Endothelial cell of umbilical vein (primary cell): Measurements from ENCODE around the gene KIF15. TPM values are rescaled to one million over a fixed set of nuclear protein-coding genes. Genes with fewer than 3 reads are reported as not detected.

ENCODE experiments used
- BruUV-seq: library from RNA; stranded (reverse); fragments of 400-500 nt; replicated peaks from 2 replicates; lab custom pipeline; 2021; lab: Mats Ljungman, UMichigan
- CTCF ChIA-PET: fragments of 300-600, 350-600 bp; sonication (Branson Sonifier 250); formaldehyde crosslinking; loops from one replicate; lab custom pipeline; 2021; ENCODE audit warnings: antibody characterized with exemption, inconsistent platforms; lab: Charles Lee
- POLR2A ChIA-PET: fragments of 300-600, 350-600 bp; sonication (Branson Sonifier 250); formaldehyde crosslinking; loops from one replicate; lab custom pipeline; 2021; ENCODE audit warnings: antibody characterized with exemption, inconsistent platforms; lab: Charles Lee
- DNase-seq: peaks from one replicate; pipeline ENCODE4 v3.0.0-alpha.2; 2011; ENCODE audit warnings: low read depth, low spot score
- FAIRE-seq: peaks from 2 replicates; lab custom pipeline; 2011; peaks lifted over from hg19 to GRCh38; lab: Jason Lieb, UNC
- H2AFZ ChIP-seq: 2 replicates; pipeline ENCODE4 v1.6.0; 2012; ENCODE audit warnings: low read depth, low read length, control low read depth, inconsistent platforms
- H3K27ac ChIP-seq: 2 replicates; pipeline ENCODE4 v1.5.1; 2011; ENCODE audit warnings: low read depth, mild to moderate bottlenecking, control low read depth, low read length, moderate library complexity; ENCODE audit not compliant: insufficient read depth
- H3K27me3 ChIP-seq, 2 experiments: 2 replicates each; pipeline versions ENCODE4 v1.6.0 to v1.6.1; 2011; ENCODE audit warnings: low read length in 2 of 2, mixed read lengths in 1 of 2; ENCODE audit not compliant: control insufficient read depth in 2 of 2, insufficient read depth in 2 of 2
- H3K36me3 ChIP-seq, 2 experiments: 2 replicates in 1 of 2; 3 replicates in 1 of 2; pipeline ENCODE4 v1.5.1; 2011; ENCODE audit warnings: low read length in 2 of 2, mild to moderate bottlenecking in 1 of 2, moderate library complexity in 1 of 2; ENCODE audit not compliant: control insufficient read depth in 2 of 2, insufficient read depth in 2 of 2; ENCODE audit errors: extremely low read depth in 1 of 2
- H3K4me1 ChIP-seq: 3 replicates; pipeline ENCODE4 v1.5.1; 2011; ENCODE audit warnings: mild to moderate bottlenecking, low read length; ENCODE audit not compliant: control insufficient read depth, insufficient read depth; ENCODE audit errors: extremely low read depth
- H3K4me2 ChIP-seq: 2 replicates; pipeline ENCODE4 v1.6.1; 2011; ENCODE audit warnings: low read length, control low read depth, mixed read lengths; ENCODE audit not compliant: insufficient read depth
- H3K4me3 ChIP-seq, 3 experiments: fragments of 200-600 bp in 1 of 3; sonication (generic), shearing (Covaris generic) in 1 of 3; replicated peaks in 1 of 3; 2 replicates each; pipeline ENCODE4 v1.5.1; 2011 to 2016; ENCODE audit warnings: control low read depth in 3 of 3, low read length in 3 of 3, mild to moderate bottlenecking in 2 of 3, inconsistent platforms in 1 of 3, low read depth in 1 of 3, moderate library complexity in 1 of 3; ENCODE audit not compliant: insufficient read depth in 1 of 3
- H3K79me2 ChIP-seq: 2 replicates; pipeline ENCODE4 v1.6.0; 2012; ENCODE audit warnings: low read length, inconsistent platforms; ENCODE audit not compliant: control insufficient read depth, insufficient read depth
- H3K9ac ChIP-seq: replicated peaks from 2 replicates; pipeline ENCODE3; 2011; ENCODE audit warnings: low read length, control low read depth; ENCODE audit not compliant: insufficient read depth; ENCODE audit errors: extremely low read depth
- H3K9me1 ChIP-seq: replicated peaks from 3 replicates; pipeline ENCODE4 v1.6.0; 2011; ENCODE audit warnings: mild to moderate bottlenecking, low read length; ENCODE audit not compliant: control insufficient read depth, insufficient read depth; ENCODE audit errors: extremely low read depth
- H3K9me3 ChIP-seq: replicated peaks from 2 replicates; pipeline ENCODE4 v1.5.1; 2012; ENCODE audit warnings: low read length, inconsistent platforms; ENCODE audit not compliant: control insufficient read depth, insufficient read depth
- H4K20me1 ChIP-seq: replicated peaks from 2 replicates; pipeline ENCODE3; 2011; ENCODE audit warnings: mild to moderate bottlenecking, low read length; ENCODE audit not compliant: control insufficient read depth, insufficient read depth; ENCODE audit errors: extremely low read depth
- CTCF ChIP-seq, 2 donors: IDR thresholded peaks; 1 replicate in 1 of 2; 2 replicates in 1 of 2; pipeline ENCODE4 v1.5.1; 2011; ENCODE audit warnings: low read length in 2 of 2, mild to moderate bottlenecking in 2 of 2, moderate library complexity in 2 of 2, control low read depth in 1 of 2, inconsistent platforms in 1 of 2, low read depth in 1 of 2; ENCODE audit not compliant: insufficient read depth in 1 of 2; ENCODE audit errors: extremely low read depth in 1 of 2
- EZH2 ChIP-seq: IDR thresholded peaks from 2 replicates; pipeline ENCODE4 v1.6.1; 2012; ENCODE audit warnings: borderline replicate concordance, low read depth, mild to moderate bottlenecking, moderate library complexity, low read length, inconsistent platforms; ENCODE audit not compliant: severe bottlenecking
- FOS ChIP-seq: IDR thresholded peaks from 2 replicates; pipeline ENCODE4 v1.6.1; 2011; ENCODE audit warnings: mild to moderate bottlenecking, low read length, moderate library complexity, borderline replicate concordance; ENCODE audit not compliant: insufficient read depth
- GATA2 ChIP-seq: IDR thresholded peaks from 2 replicates; pipeline ENCODE4 v1.7.0; 2011; ENCODE audit warnings: low read depth, mild to moderate bottlenecking, moderate library complexity, mixed read lengths, low read length; ENCODE audit not compliant: insufficient read length, insufficient read depth
- JUN ChIP-seq: IDR thresholded peaks from 2 replicates; pipeline ENCODE4 v1.6.1; 2011; ENCODE audit warnings: borderline replicate concordance, low read depth; ENCODE audit not compliant: insufficient read length, insufficient read depth
- MYC ChIP-seq: IDR thresholded peaks from one replicate; pipeline ENCODE4 v1.6.1; 2011; ENCODE audit warnings: mild to moderate bottlenecking, low read depth, low read length
- POLR2A ChIP-seq: IDR thresholded peaks from 2 replicates; pipeline ENCODE4 v1.6.1; 2012; ENCODE audit warnings: low read depth, mild to moderate bottlenecking, control low read depth, low read length
- POLR2AphosphoS5 ChIP-seq: IDR thresholded peaks from 2 replicates; pipeline ENCODE4 v1.6.1; 2012; ENCODE audit warnings: low read depth, mild to moderate bottlenecking, control low read depth, low read length, moderate library complexity; ENCODE audit not compliant: insufficient read depth
- dilution Hi-C: fragments of 300-500 bp; cut with MboI; formaldehyde crosslinking; loops from one replicate; pipeline ENCODE4 v1.15.0; 2019; ENCODE audit warnings: low sequenced_read_pairs; ENCODE audit not compliant: extremely low pct_ligation_motif_present
- intact Hi-C: fragments of 100-400 bp; cut with micrococcal nuclease; formaldehyde crosslinking; loops from one replicate; pipeline ENCODE4 v1.10.0; 2022
- polyA plus RNA-seq, 4 experiments: library from polyadenylated mRNA; depleted of rRNA in 3 of 4; stranded (reverse) in 3 of 4; unstranded in 1 of 4; fragments of >200 nt; gene quantifications; 2 replicates each; pipeline versions ENCODE4 v1.2.1 to v1.2.3, GENCODE V29; 2011 to 2012; ENCODE audit warnings: missing spikeins in 1 of 4
- total RNA-seq: library from RNA; stranded (reverse); gene quantifications from 2 replicates; pipeline ENCODE4 v1.2.3, GENCODE V29; 2021
- TF ChIP-seq, protein P1 (sequence below): IDR thresholded peaks from 2 replicates; pipeline ENCODE4 v1.6.1; 2011; ENCODE audit not compliant: insufficient read depth, insufficient read length

Gene KIF15
- total and polyA plus RNA-seq, 2 donors (not counting 3 experiments of a cell fraction or from before 2014, with no cell fraction given): 2.2 to 21.6 TPM

DNA sequence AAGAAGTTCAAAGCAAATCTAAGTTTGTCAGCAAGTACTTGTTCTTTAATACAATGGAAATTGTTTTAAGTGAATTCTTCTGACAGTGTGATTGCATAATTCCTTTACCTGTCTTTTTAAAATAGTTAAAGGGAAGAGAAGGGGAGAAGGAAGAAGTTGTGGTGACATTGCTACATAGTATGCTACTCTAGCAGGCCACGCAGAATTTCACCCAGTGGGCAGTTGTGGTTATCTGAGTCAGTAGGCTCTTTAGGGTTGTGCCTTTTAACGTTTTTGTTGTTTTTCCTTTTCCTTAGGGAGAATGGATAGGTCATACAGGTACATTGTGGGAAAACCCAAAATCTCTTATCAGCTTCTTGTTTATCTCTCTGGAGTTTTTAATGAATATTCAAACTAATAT is 40.4 kb downstream of the KIF15 start:
- intact Hi-C loops: no loop called here
- Histone ChIP-seq H3K4me2 (no peak overlapping the region), H3K9ac (no peak overlapping the region), H3K4me3 (no peak overlapping the region), H3K79me2 (no peaks in the 10 kb centered on the region), H3K36me3 (peaks cover 4 to 6% of the 10 kb centered on the region in 2 experiments), H3K9me3 (no peaks in the 10 kb centered on the region), H2AFZ (no peak overlapping the region), H3K27ac (no peak overlapping the region), H3K4me1 (no peaks in the 10 kb centered on the region), H3K9me1 (no peaks in the 10 kb centered on the region), H4K20me1 (no peaks in the 10 kb centered on the region), H3K27me3 (no peaks in the 10 kb centered on the region)
- TF ChIP-seq GATA2 (no peak), CTCF (IDR thresholded peaks at IDR 0.05; ENCODE audit: extremely low read depth in 1 of 2, insufficient read depth in 1 of 2, low read depth in 1 of 2, low read length in 2 of 2) (no peak), MYC (no peak), POLR2AphosphoS5 (no peak), FOS (no peak), POLR2A (no peak), JUN (no peak), EZH2 (no peak)
- TF ChIP-seq, protein P1, sequence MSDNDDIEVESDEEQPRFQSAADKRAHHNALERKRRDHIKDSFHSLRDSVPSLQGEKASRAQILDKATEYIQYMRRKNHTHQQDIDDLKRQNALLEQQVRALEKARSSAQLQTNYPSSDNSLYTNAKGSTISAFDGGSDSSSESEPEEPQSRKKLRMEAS: no peak
- POLR2A ChIA-PET: no interaction called here
- FAIRE-seq: no peak
- CTCF ChIA-PET: no interaction called here
- no TSS peak for BruUV-seq
- no peak for DNase-seq
- dilution Hi-C loops: no loop called here
